T-helper 1 cell treated with Interleukin-12 subunit alpha and Interleukin-12 subunit beta and Interleukin-4 antibody, amounts not matched to agents 30 ng/mL and 1 ng/mL, for 36 hours (primary cell): ENCODE data around the gene CCL3. TPM values are rescaled to one million over a fixed set of nuclear protein-coding genes. Genes with fewer than 3 reads are reported as not detected.
"Not testable (repeated sequence)": the region's sequence is repeated elsewhere in the genome, so short reads cannot be mapped to it uniquely, and the experiment has no call there.

ENCODE experiments used
- intact Hi-C: fragments of 100-400 bp; cut with micrococcal nuclease; formaldehyde crosslinking; loops from one replicate; pipeline ENCODE4 v1.15.1; 2024
- total RNA-seq: library from RNA; stranded (reverse); gene quantifications from 2 replicates; pipeline ENCODE4 v1.2.3, GENCODE V29; 2022

CCL3 gene
- total RNA-seq, 1 donor from 2014 or later = 114 TPM

GRCh38 chr17:36117505-36118382 lies 27.8 kb upstream of the CCL3 start:
- intact Hi-C loops = loop anchor here (5.0 kb wide), 1 partner anchor 45 kb away; no protein-coding TSS in a partner anchor

- intact Hi-C loops = loop anchor here (5.0 kb wide), 1 partner anchor 43 kb away; no protein-coding TSS in a partner anchor
Observed at GRCh38 chr17:36115649-36115977, 25.7 kb upstream of the CCL3 start.

- intact Hi-C loops = loop anchor here (5.0 kb wide), 1 partner anchor 43 kb away; no protein-coding TSS in a partner anchor
Observed at GRCh38 chr17:36114971-36115648, 25.2 kb upstream of the CCL3 start.

GRCh38 chr17:36113131-36113530 lies 23.2 kb upstream of the CCL3 start:
- intact Hi-C loops = not testable (repeated sequence)

GRCh38 chr17:36112572-36112971 lies 22.6 kb upstream of the CCL3 start:
- intact Hi-C loops = no loop called here

- intact Hi-C loops = no loop called here
Observed at GRCh38 chr17:36111068-36111490, 21.1 kb upstream of the CCL3 start.

- intact Hi-C loops = not testable (repeated sequence)
Observed at GRCh38 chr17:36108265-36108664, 18.3 kb upstream of the CCL3 start.

GRCh38 chr17:36107660-36108059 lies 17.7 kb upstream of the CCL3 start:
- intact Hi-C loops = no loop called here

GRCh38 chr17:36106493-36106835 lies 16.5 kb upstream of the CCL3 start:
- intact Hi-C loops = no loop called here

- intact Hi-C loops = no loop called here
Observed at GRCh38 chr17:36105781-36106492, 16.0 kb upstream of the CCL3 start.

GRCh38 chr17:36104701-36105181 lies 14.8 kb upstream of the CCL3 start:
- intact Hi-C loops = no loop called here

- intact Hi-C loops = not testable (repeated sequence)
Observed at GRCh38 chr17:36104246-36104645, 14.3 kb upstream of the CCL3 start.

GRCh38 chr17:36103401-36103975 lies 13.5 kb upstream of the CCL3 start, which contains the start of gene CCL4:
TSS of gene CCL4 (plus strand) at chr17:36103827. CDS start at chr17:36103906, 79 bp downstream.
- intact Hi-C loops = not testable (repeated sequence)

GRCh38 chr17:36099004-36099403 lies 9.1 kb upstream of the CCL3 start:
- intact Hi-C loops = not testable (repeated sequence)

GRCh38 chr17:36095992-36096391 lies 6.0 kb upstream of the CCL3 start:
- intact Hi-C loops = no loop called here

GRCh38 chr17:36094746-36095145 lies 4.8 kb upstream of the CCL3 start:
- intact Hi-C loops = no loop called here

- intact Hi-C loops = no loop called here
Observed at GRCh38 chr17:36094232-36094631, 4.3 kb upstream of the CCL3 start.

GRCh38 chr17:36092715-36093114 lies 2.8 kb upstream of the CCL3 start:
- intact Hi-C loops = not testable (repeated sequence)

- intact Hi-C loops = no loop called here
Observed at GRCh38 chr17:36092230-36092629, 2.3 kb upstream of the CCL3 start.

GRCh38 chr17:36089339-36089865 lies 541 bp downstream of the CCL3 start:
- intact Hi-C loops = loop anchor here (10.0 kb wide), 1 partner anchor 195 kb away; no protein-coding TSS in a partner anchor
